ENCODE results near the gene GH2. TPM values are rescaled to one million over a fixed set of nuclear protein-coding genes. Genes with fewer than 3 reads are reported as not detected.
"Not testable (repeated sequence)": the region's sequence is repeated elsewhere in the genome, so short reads cannot be mapped to it uniquely, and the experiment has no call there.

GH2 gene
- polyA plus RNA-seq (ENCODE audit: insufficient read length in 3 of 3) = not detected

GRCh38 chr17:63881935-63882601, at the start of gene GH2:
Gene GH2, minus strand, starts transcription at chr17:63881944. Its CDS starts 143 bp downstream, at chr17:63881801.
- DNase-seq (ENCODE audit: low read depth in 3 of 3, low spot score in 2 of 3) = peak; percentile 20 to 31 (median 26)

- no peak for DNase-seq (ENCODE audit: low read depth in 3 of 3, low spot score in 2 of 3)
Measured at GRCh38 chr17:63930951-63931575, 49.3 kb upstream of the GH2 start.

- no peak for DNase-seq (ENCODE audit: low read depth in 3 of 3, low spot score in 2 of 3)
Measured at GRCh38 chr17:63929860-63930766, 48.4 kb upstream of the GH2 start.

- no peak for DNase-seq (ENCODE audit: low read depth in 3 of 3, low spot score in 2 of 3)
Measured at GRCh38 chr17:63928966-63929695, 47.4 kb upstream of the GH2 start.

GRCh38 chr17:63928172-63928666, 46.5 kb upstream of the GH2 start:
- DNase-seq (ENCODE audit: low read depth in 3 of 3, low spot score in 2 of 3) = no peak

- DNase-seq (ENCODE audit: low read depth in 3 of 3, low spot score in 2 of 3) = no peak
Measured at GRCh38 chr17:63927464-63928171, 45.9 kb upstream of the GH2 start.

- DNase-seq (ENCODE audit: low read depth in 3 of 3, low spot score in 2 of 3) = no peak
Measured at GRCh38 chr17:63926164-63926563, 44.4 kb upstream of the GH2 start.

- DNase-seq (ENCODE audit: low read depth in 3 of 3, low spot score in 2 of 3) = no peak
Measured at GRCh38 chr17:63925615-63926014, 43.9 kb upstream of the GH2 start.

- DNase-seq (ENCODE audit: low read depth in 3 of 3, low spot score in 2 of 3) = not testable (repeated sequence)
Measured at GRCh38 chr17:63922402-63922801, 40.7 kb upstream of the GH2 start.

- not testable (repeated sequence) for DNase-seq (ENCODE audit: low read depth in 3 of 3, low spot score in 2 of 3)
Measured at GRCh38 chr17:63920779-63921178, 39.0 kb upstream of the GH2 start.

GRCh38 chr17:63920050-63920449, 38.3 kb upstream of the GH2 start:
- not testable (repeated sequence) for DNase-seq (ENCODE audit: low read depth in 3 of 3, low spot score in 2 of 3)

GRCh38 chr17:63919311-63919723, 37.6 kb upstream of the GH2 start:
- DNase-seq (ENCODE audit: low read depth in 3 of 3, low spot score in 2 of 3) = peak in 1 of 3 donors; percentile 23

GRCh38 chr17:63918789-63919305, 37.1 kb upstream of the GH2 start, which contains the start of gene GH1:
Gene GH1, minus strand, starts transcription at chr17:63918839. Its CDS starts 63 bp downstream, at chr17:63918776.
- not testable (repeated sequence) for DNase-seq (ENCODE audit: low read depth in 3 of 3, low spot score in 2 of 3)

GRCh38 chr17:63918305-63918704, 36.6 kb upstream of the GH2 start:
- DNase-seq (ENCODE audit: low read depth in 3 of 3, low spot score in 2 of 3) = no peak

GRCh38 chr17:63917646-63918045, 35.9 kb upstream of the GH2 start:
- DNase-seq (ENCODE audit: low read depth in 3 of 3, low spot score in 2 of 3) = no peak

- not testable (repeated sequence) for DNase-seq (ENCODE audit: low read depth in 3 of 3, low spot score in 2 of 3)
Measured at GRCh38 chr17:63917206-63917605, 35.5 kb upstream of the GH2 start.

GRCh38 chr17:63916566-63917185, 34.9 kb upstream of the GH2 start:
- no peak for DNase-seq (ENCODE audit: low read depth in 3 of 3, low spot score in 2 of 3)

- not testable (repeated sequence) for DNase-seq (ENCODE audit: low read depth in 3 of 3, low spot score in 2 of 3)
Measured at GRCh38 chr17:63915753-63916152, 34.0 kb upstream of the GH2 start.

- DNase-seq (ENCODE audit: low read depth in 3 of 3, low spot score in 2 of 3) = no peak
Measured at GRCh38 chr17:63914471-63914870, 32.7 kb upstream of the GH2 start.

Data from right renal cortex interstitium (tissue), 3 donors.